A549 (cell line): ENCODE data around the gene ITPKC.

ENCODE experiments used
- CEBPB ChIP-seq, 2 experiments: fragments of >200 bp in 1 of 2; sonication (Bioruptor Twin) in 1 of 2; formaldehyde crosslinking in 1 of 2; IDR thresholded peaks; 2 replicates each; pipeline ENCODE4 v1.6.1; 2012 to 2016
- CTCF ChIP-seq: fragments of >200 bp; sonication (Bioruptor Twin); formaldehyde crosslinking; IDR thresholded peaks from 3 replicates; pipeline ENCODE4 v1.5.1; 2016
- ELK1 ChIP-seq: fragments of 150-350 bp; IDR thresholded peaks from 2 replicates; pipeline ENCODE4 v1.6.1; 2014; ENCODE audit warnings: low read depth, mild to moderate bottlenecking, low read length
- EP300 ChIP-seq, 2 experiments: fragments of >200 bp; sonication (Bioruptor Twin); formaldehyde crosslinking; IDR thresholded peaks; 2 replicates in 1 of 2; 3 replicates in 1 of 2; pipeline ENCODE4 v1.6.1; 2016 to 2017
- HOXB13 ChIP-seq: fragments of 250-450 bp; sonication (Bioruptor Pico); IDR thresholded peaks from 2 replicates; pipeline ENCODE4 v1.5.0; 2020; ENCODE audit warnings: low read depth, mild to moderate bottlenecking, moderate library complexity
- JUN ChIP-seq, 2 experiments: fragments of >200 bp; sonication (Bioruptor Twin); formaldehyde crosslinking; IDR thresholded peaks; 2 replicates in 1 of 2; 3 replicates in 1 of 2; pipeline ENCODE4 v1.6.1; 2016 to 2017
- MAFK ChIP-seq: fragments of 450-650 bp; IDR thresholded peaks from 2 replicates; pipeline ENCODE4 v1.6.1; 2014; ENCODE audit not compliant: partially characterized antibody
- MAX ChIP-seq: IDR thresholded peaks from 2 replicates; pipeline ENCODE4 v1.6.1; 2012
- MAZ ChIP-seq: fragments of 150-350 bp; IDR thresholded peaks from 2 replicates; pipeline ENCODE4 v1.6.1; 2014; ENCODE audit warnings: antibody characterized with exemption, low read depth, low read length, borderline replicate concordance
- POLR2A ChIP-seq: IDR thresholded peaks from 2 replicates; pipeline ENCODE4 v1.6.1; 2012; ENCODE audit warnings: mild to moderate bottlenecking, low read length
- RAD21 ChIP-seq, 2 experiments: fragments of >200 bp in 1 of 2; sonication (Bioruptor Twin) in 1 of 2; formaldehyde crosslinking in 1 of 2; IDR thresholded peaks in 1 of 2; conservative IDR thresholded peaks in 1 of 2; 2 replicates in 1 of 2; 3 replicates in 1 of 2; pipeline ENCODE4 v1.6.1; 2012 to 2018; ENCODE audit warnings: inconsistent platforms in 1 of 2
- REST ChIP-seq: fragments of 200-600 bp; sonication (generic); IDR thresholded peaks from 2 replicates; pipeline ENCODE4 v1.6.1; 2016; ENCODE audit warnings: antibody characterized with exemption, mild to moderate bottlenecking, moderate library complexity
- RNF2 ChIP-seq: fragments of 200-600 bp; sonication (generic); IDR thresholded peaks from 2 replicates; pipeline ENCODE4 v1.6.1; 2016; ENCODE audit warnings: low read depth, mild to moderate bottlenecking, antibody characterized with exemption, moderate library complexity, borderline replicate concordance
- SMC3 ChIP-seq: fragments of >200 bp; sonication (Bioruptor Twin); formaldehyde crosslinking; IDR thresholded peaks from 3 replicates; pipeline ENCODE4 v1.6.1; 2018; ENCODE audit warnings: inconsistent platforms

GRCh38 chr19:40716482-40717324, at the start of gene ITPKC, which contains the start of gene COQ8B:
- TF ChIP-seq CTCF = no peak
- peak; percentile 85 to 87 for TF ChIP-seq JUN (IDR thresholded peaks at IDR 0.05)
- TF ChIP-seq REST = peak; percentile 29; the same call in 1 of the 2 replicates
- TF ChIP-seq MAFK = no peak
- TF ChIP-seq CEBPB (IDR thresholded peaks at IDR 0.05) = 0 out of 4 replicates have a peak, but pooled peaks of 1 of the 2 experiments have one; percentile 10
- TF ChIP-seq MAX = no peak; the same call in 1 of the 2 replicates
- TF ChIP-seq SMC3 = peak; percentile 24; the same call in 1 of the 3 replicates
- TF ChIP-seq RNF2 = no peak
- no peak for TF ChIP-seq ELK1
- TF ChIP-seq POLR2A = peak; percentile 60
- TF ChIP-seq HOXB13 (CRISPR knock-in tag) = no peak
- peak in 1 of 2 experiments; percentile 14; a peak in 2 of 5 replicates for TF ChIP-seq RAD21 (conservative IDR thresholded peaks at IDR 0.05 in 1 of 2, IDR thresholded peaks at IDR 0.05 in 1 of 2)
- TF ChIP-seq MAZ = peak; percentile 96
- TF ChIP-seq EP300 (IDR thresholded peaks at IDR 0.05) = no peak; a peak in 1 of 5 replicates
